22Rv1 (cell line): Measurements from ENCODE around the gene CAMTA1.

ENCODE experiments used
- ZFX ChIP-seq: fragments of 450-650 bp; IDR thresholded peaks from 2 replicates; pipeline ENCODE4 v1.6.1; 2017; ENCODE audit warnings: antibody characterized with exemption, borderline replicate concordance
- TF ChIP-seq, protein P1 (sequence below): fragments of 450-650 bp; IDR thresholded peaks from 2 replicates; pipeline ENCODE4 v1.5.1; 2017; ENCODE audit warnings: mild to moderate bottlenecking

GRCh38 chr1:7106442-7107108 is 321.3 kb downstream of the CAMTA1 start:
- TF ChIP-seq, protein P1, sequence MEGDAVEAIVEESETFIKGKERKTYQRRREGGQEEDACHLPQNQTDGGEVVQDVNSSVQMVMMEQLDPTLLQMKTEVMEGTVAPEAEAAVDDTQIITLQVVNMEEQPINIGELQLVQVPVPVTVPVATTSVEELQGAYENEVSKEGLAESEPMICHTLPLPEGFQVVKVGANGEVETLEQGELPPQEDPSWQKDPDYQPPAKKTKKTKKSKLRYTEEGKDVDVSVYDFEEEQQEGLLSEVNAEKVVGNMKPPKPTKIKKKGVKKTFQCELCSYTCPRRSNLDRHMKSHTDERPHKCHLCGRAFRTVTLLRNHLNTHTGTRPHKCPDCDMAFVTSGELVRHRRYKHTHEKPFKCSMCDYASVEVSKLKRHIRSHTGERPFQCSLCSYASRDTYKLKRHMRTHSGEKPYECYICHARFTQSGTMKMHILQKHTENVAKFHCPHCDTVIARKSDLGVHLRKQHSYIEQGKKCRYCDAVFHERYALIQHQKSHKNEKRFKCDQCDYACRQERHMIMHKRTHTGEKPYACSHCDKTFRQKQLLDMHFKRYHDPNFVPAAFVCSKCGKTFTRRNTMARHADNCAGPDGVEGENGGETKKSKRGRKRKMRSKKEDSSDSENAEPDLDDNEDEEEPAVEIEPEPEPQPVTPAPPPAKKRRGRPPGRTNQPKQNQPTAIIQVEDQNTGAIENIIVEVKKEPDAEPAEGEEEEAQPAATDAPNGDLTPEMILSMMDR: no peak
- no peak for TF ChIP-seq ZFX
